Mesothelial cell of epicardium (in vitro differentiated cells): Measurements from ENCODE around the gene INKA2. TPM values are rescaled to one million over a fixed set of nuclear protein-coding genes. Genes with fewer than 3 reads are reported as not detected.
"Not testable (repeated sequence)": the region's sequence is repeated elsewhere in the genome, so short reads cannot be mapped to it uniquely, and the experiment has no call there.

Experiments used
- DNase-seq, 2 experiments: peaks; one replicate each; pipeline ENCODE4 v3.0.0; 2021; ENCODE audit warnings: low spot score in 2 of 2; ENCODE audit not compliant: unreplicated experiment in 2 of 2
- H3K27ac Mint-ChIP-seq: 2 replicates; pipeline ENCODE4 v1.8.0; 2021; ENCODE audit warnings: mixed read lengths
- H3K27me3 Mint-ChIP-seq: 2 replicates; pipeline ENCODE4 v1.8.0; 2021; ENCODE audit warnings: low read depth, mixed read lengths
- H3K36me3 Mint-ChIP-seq: 2 replicates; pipeline ENCODE4 v1.8.0; 2021; ENCODE audit warnings: mixed read lengths
- H3K4me1 Mint-ChIP-seq: 2 replicates; pipeline ENCODE4 v1.8.0; 2021; ENCODE audit warnings: mixed read lengths
- H3K4me3 Mint-ChIP-seq: 2 replicates; pipeline ENCODE4 v1.8.0; 2021; ENCODE audit warnings: mild to moderate bottlenecking, moderate library complexity, mixed read lengths
- H3K9me3 Mint-ChIP-seq: 2 replicates; pipeline ENCODE4 v1.8.0; 2021; ENCODE audit warnings: mixed read lengths
- total RNA-seq: library from RNA; stranded (reverse); gene quantifications from 3 replicates; pipeline ENCODE4 v1.2.1, GENCODE V29; 2021
- TF ChIP-seq, protein P1 (sequence below): fragments of 200-600 bp; sonication (generic); IDR thresholded peaks from one replicate; pipeline ENCODE4 v1.5.0; 2021; ENCODE audit warnings: antibody characterized with exemption; ENCODE audit not compliant: unreplicated experiment

The INKA2 gene
- total RNA-seq, 1 donor from 2014 or later: 1.4 TPM

- Mint-ChIP-seq H3K4me3 (no peak overlapping the region), H3K36me3 (no peaks in the 10 kb centered on the region), H3K9me3 (no peaks in the 10 kb centered on the region), H3K4me1 (peaks cover 7% of the 10 kb centered on the region), H3K27me3 (peaks cover 68% of the 10 kb centered on the region), H3K27ac (no peak overlapping the region)
- TF ChIP-seq, protein P1, sequence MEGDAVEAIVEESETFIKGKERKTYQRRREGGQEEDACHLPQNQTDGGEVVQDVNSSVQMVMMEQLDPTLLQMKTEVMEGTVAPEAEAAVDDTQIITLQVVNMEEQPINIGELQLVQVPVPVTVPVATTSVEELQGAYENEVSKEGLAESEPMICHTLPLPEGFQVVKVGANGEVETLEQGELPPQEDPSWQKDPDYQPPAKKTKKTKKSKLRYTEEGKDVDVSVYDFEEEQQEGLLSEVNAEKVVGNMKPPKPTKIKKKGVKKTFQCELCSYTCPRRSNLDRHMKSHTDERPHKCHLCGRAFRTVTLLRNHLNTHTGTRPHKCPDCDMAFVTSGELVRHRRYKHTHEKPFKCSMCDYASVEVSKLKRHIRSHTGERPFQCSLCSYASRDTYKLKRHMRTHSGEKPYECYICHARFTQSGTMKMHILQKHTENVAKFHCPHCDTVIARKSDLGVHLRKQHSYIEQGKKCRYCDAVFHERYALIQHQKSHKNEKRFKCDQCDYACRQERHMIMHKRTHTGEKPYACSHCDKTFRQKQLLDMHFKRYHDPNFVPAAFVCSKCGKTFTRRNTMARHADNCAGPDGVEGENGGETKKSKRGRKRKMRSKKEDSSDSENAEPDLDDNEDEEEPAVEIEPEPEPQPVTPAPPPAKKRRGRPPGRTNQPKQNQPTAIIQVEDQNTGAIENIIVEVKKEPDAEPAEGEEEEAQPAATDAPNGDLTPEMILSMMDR: no peak
- DNase-seq: no peak
Measured at GRCh38 chr1:111743679-111744101, 4.5 kb upstream of the INKA2 start.

DNA sequence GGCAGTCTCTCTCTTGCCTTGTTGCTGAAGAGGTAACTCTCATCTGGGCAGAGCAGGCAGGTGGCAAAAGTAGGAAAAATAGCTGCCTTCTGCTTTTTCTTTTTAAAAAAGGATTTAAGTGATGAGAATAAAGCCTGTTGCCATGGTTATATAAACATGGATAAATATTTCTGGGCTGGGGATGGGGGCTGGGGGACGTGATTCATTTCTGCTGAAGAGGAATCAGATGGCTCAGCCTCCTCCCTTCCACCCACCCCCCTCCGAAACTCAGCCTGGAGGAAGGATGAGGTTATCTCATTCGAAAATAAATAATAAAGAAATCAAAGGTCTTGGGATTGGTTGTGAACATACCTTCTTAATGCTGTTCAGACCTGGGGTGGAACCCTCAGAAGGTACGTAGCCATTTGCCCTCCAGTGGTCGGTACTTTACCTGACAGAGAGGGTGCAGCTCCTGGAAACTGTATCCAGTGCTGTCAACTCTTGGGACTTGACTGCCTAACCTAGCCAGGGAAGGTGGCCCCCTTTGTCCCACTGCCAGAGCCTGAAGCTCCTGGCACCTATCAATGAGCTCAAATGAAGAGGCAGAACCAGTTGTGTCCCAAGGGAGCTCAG lies 3.8 kb upstream of the INKA2 start:
- Mint-ChIP-seq H3K4me3 (no peak overlapping the region), H3K4me1 (peaks cover 9% of the 10 kb centered on the region), H3K36me3 (no peaks in the 10 kb centered on the region), H3K27me3 (peaks cover 66% of the 10 kb centered on the region), H3K27ac (no peak overlapping the region), H3K9me3 (no peaks in the 10 kb centered on the region)
- no peak for DNase-seq
- TF ChIP-seq, protein P1: no peak

DNA sequence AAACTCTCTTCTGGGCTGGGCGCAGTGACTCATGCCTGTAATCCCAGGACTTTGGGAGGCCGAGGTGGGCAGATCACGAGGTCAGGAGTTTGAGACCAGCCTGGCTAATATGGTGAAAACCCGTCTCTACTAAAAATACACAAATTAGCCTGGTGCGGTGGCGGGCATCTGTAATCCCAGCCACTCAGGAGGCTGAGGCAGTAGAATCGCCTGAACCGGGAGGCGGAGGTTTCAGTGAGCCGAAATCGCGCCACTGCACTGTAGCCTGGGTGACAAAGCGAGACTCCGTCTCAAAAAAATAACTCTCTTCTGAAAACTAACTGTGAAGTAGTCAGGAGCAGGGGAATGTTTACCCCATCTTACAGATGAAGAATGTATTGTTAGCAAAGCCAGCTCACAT lies 3.1 kb upstream of the INKA2 start:
- DNase-seq, H3K36me3 Mint-ChIP-seq, H3K4me3 Mint-ChIP-seq, H3K9me3 Mint-ChIP-seq, H3K27ac Mint-ChIP-seq: not testable (repeated sequence)
- peaks cover 66% of the 10 kb centered on the region for H3K27me3 Mint-ChIP-seq
- peaks cover 15% of the 10 kb centered on the region for H3K4me1 Mint-ChIP-seq

DNA sequence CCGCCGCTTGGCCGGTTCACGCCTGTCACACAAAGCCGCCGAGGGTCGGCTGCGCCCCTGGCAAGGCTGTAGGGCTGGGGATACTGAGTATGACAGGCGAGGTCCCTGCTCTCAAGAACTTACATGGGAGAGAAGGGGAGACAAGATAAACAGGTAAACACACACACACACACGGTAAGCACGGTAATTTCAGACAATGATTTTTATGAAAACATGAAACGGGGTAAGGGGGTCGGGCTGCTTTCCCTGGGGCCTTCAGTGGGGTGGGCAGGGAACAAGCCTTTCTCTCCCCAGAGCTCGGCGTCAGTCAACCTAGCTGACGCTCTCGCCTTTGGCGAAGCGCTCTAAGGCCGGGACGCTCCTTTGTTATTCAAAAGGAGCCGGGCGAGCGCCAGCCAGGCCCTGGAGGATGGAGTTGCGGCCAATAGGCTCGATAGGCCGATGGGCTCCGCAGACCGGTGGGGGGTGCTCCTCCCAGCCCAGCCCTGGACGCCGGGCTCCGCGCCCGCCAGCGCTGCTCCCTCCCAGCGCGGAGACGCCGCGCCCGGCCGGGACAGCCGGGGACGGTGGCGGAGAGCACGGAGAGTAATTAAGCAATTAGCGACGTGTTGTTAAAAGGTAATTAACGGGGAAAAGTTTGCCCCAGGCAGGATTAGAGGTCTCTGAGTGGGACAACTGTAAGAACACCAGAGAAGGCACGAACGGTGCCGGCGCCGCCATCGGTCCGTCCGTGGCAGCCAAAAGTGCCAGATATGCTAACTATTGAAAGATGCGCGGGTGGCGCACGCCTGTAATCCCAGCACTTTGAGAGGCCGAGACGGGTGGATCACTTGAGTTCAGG lies 950 bp upstream of the INKA2 start:
- H3K36me3 Mint-ChIP-seq: no peaks in the 10 kb centered on the region
- H3K9me3 Mint-ChIP-seq: no peaks in the 10 kb centered on the region
- peaks cover 17% of the 10 kb centered on the region for H3K4me1 Mint-ChIP-seq
- TF ChIP-seq, protein P1: no peak
- peak in 1 of 2 experiments; percentile 51 for DNase-seq
- H3K27ac Mint-ChIP-seq: peak overlapping the region; percentile 78
- H3K27me3 Mint-ChIP-seq: peaks cover 56% of the 10 kb centered on the region
- peak overlapping the region; percentile 74 for H3K4me3 Mint-ChIP-seq

- no peaks in the 10 kb centered on the region for H3K9me3 Mint-ChIP-seq
- peaks cover 17% of the 10 kb centered on the region for H3K4me1 Mint-ChIP-seq
- H3K27ac Mint-ChIP-seq: no peak overlapping the region
- TF ChIP-seq, protein P1: no peak
- peak overlapping the region; percentile 74 for H3K4me3 Mint-ChIP-seq
- no peak for DNase-seq
- no peaks in the 10 kb centered on the region for H3K36me3 Mint-ChIP-seq
- H3K27me3 Mint-ChIP-seq: peaks cover 46% of the 10 kb centered on the region
Measured at GRCh38 chr1:111738436-111739193, 580 bp downstream of the INKA2 start.

- peaks cover 17% of the 10 kb centered on the region for H3K4me1 Mint-ChIP-seq
- TF ChIP-seq, protein P1: no peak
- no peaks in the 10 kb centered on the region for H3K9me3 Mint-ChIP-seq
- H3K27ac Mint-ChIP-seq: no peak overlapping the region
- H3K27me3 Mint-ChIP-seq: peaks cover 44% of the 10 kb centered on the region
- H3K36me3 Mint-ChIP-seq: no peaks in the 10 kb centered on the region
- H3K4me3 Mint-ChIP-seq: peak overlapping the region; percentile 74
- DNase-seq: no peak
Measured at GRCh38 chr1:111738133-111738435, 1.1 kb downstream of the INKA2 start.
